Glomerular visceral epithelial cell (primary cell): Measurements from ENCODE around the gene SRSF9.
A peak's percentile ranks its signal among the peaks of the same experiment; 100 is the strongest.

Experiments used
- DNase-seq: peaks from one replicate; pipeline ENCODE4 v3.0.0-alpha.2; 2016; ENCODE audit errors: extremely low spot score

The SRSF9 gene

GRCh38 chr12:120481022-120481767 is 11.6 kb upstream of the SRSF9 start:
- DNase-seq: no peak

GRCh38 chr12:120480211-120480610 is 10.7 kb upstream of the SRSF9 start:
- DNase-seq: no peak

GRCh38 chr12:120479458-120479857 is 9.9 kb upstream of the SRSF9 start:
- no peak for DNase-seq

- DNase-seq: no peak
These were observed 6.1 kb upstream of the SRSF9 start for GRCh38 chr12:120475643-120476042.

GRCh38 chr12:120474616-120474960 is 5.0 kb upstream of the SRSF9 start:
- DNase-seq: peak; percentile 78

- DNase-seq: no peak
These were observed 4.5 kb upstream of the SRSF9 start for GRCh38 chr12:120473807-120474615.

GRCh38 chr12:120472521-120472920 is 3.0 kb upstream of the SRSF9 start:
- no peak for DNase-seq

- peak; percentile 7 for DNase-seq
These were observed 719 bp upstream of the SRSF9 start for GRCh38 chr12:120470150-120470784.

- peak; percentile 26 for DNase-seq
These were observed 613 bp downstream of the SRSF9 start for GRCh38 chr12:120468821-120469449.

- DNase-seq: peak; percentile 53
These were observed 1.2 kb downstream of the SRSF9 start for GRCh38 chr12:120468325-120468820.

GRCh38 chr12:120467439-120467838 is 2.1 kb downstream of the SRSF9 start:
- no peak for DNase-seq

- peak; percentile 40 for DNase-seq
These were observed 2.8 kb downstream of the SRSF9 start for GRCh38 chr12:120466560-120467315.

GRCh38 chr12:120465756-120466155 is 3.8 kb downstream of the SRSF9 start:
- DNase-seq: no peak

GRCh38 chr12:120463712-120464111 is 5.8 kb downstream of the SRSF9 start:
- no peak for DNase-seq

- DNase-seq: no peak
These were observed 7.4 kb downstream of the SRSF9 start for GRCh38 chr12:120462099-120462640.

- no peak for DNase-seq
These were observed 9.4 kb downstream of the SRSF9 start for GRCh38 chr12:120460157-120460556.

GRCh38 chr12:120457133-120457532 is 12.4 kb downstream of the SRSF9 start:
- DNase-seq: no peak

- no peak for DNase-seq
These were observed 14.2 kb downstream of the SRSF9 start for GRCh38 chr12:120455302-120455701.

GRCh38 chr12:120453977-120454376 is 15.6 kb downstream of the SRSF9 start:
- peak; percentile 8 for DNase-seq

GRCh38 chr12:120453060-120453750 is 16.3 kb downstream of the SRSF9 start:
- no peak for DNase-seq
